Adipose tissue (tissue), 3 donors: ENCODE measurements around the gene CXCL8. TPM values are rescaled to one million over a fixed set of nuclear protein-coding genes. Genes with fewer than 3 reads are reported as not detected.

ENCODE experiments used
- H3K27ac ChIP-seq: one replicate; pipeline ENCODE4 v1.5.1; 2013; ENCODE audit warnings: low read depth, low read length
- WGBS, 3 donors: extraction: QIAGEN DNeasy Blood & Tissue Kit; methylation state at CpG; one replicate each; pipeline ENCODE4 v1.1.7; 2013; 5-methylcytosine and 5-hydroxymethylcytosine counted together
- polyA plus RNA-seq, 3 donors: library from polyadenylated mRNA; stranded (reverse); fragments of 200-250 nt; gene quantifications; one replicate each; pipeline ENCODE4 v1.2.3, GENCODE V29; 2013
- donor health status: healthy with polysubstance abuse.
- donor health status: Bipolar disorder and iron deficiency.
- donor health status: healthy.

Gene CXCL8
- polyA plus RNA-seq, 3 donors: 1.6 to 91.7 (median 15.2) TPM

- no peak overlapping the region for H3K27ac ChIP-seq
- WGBS, 3 donors: 96 to 98% (median 96%) methylated on average over 3 of the region's 3 CpGs
These were observed 26.7 kb upstream of the CXCL8 start for GRCh38 chr4:73713650-73714049.

DNA sequence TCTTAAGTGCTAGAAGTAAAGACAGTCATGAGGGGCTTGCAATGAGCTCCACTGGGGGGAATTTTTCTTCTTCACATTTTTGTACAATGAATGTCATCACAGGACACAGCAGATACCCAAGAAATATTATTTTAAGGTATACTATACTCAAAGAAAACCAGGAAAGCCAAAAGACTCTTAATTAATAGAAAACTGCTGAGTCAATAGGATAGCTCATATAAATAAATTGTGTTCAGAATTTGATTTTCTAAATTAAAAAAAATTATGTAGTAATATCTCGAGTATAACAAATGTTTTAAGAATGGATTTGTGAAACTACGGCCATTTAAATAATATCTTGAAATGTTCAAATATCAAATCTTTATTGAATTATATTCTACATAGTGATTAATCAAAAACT lies 25.7 kb upstream of the CXCL8 start:
- H3K27ac ChIP-seq: no peak overlapping the region
- 90 to 93% (median 93%) methylated on average over 2 of the region's 2 CpGs for WGBS, 3 donors

GRCh38 chr4:73715659-73716058 lies 24.7 kb upstream of the CXCL8 start:
- WGBS, 3 donors: 85 to 91% (median 89%) methylated on average over 2 of the region's 2 CpGs

GRCh38 chr4:73718375-73719373 lies 21.7 kb upstream of the CXCL8 start:
- 87 to 94% (median 88%) methylated on average over 1 of the region's 1 CpG for WGBS, 3 donors
- no peak overlapping the region for H3K27ac ChIP-seq

More at GRCh38 chr4:73715659-73716058, 24.7 kb upstream of the CXCL8 start:
- H3K27ac ChIP-seq: no peak overlapping the region

- no peak overlapping the region for H3K27ac ChIP-seq
- WGBS, 3 donors: 32 to 86% (median 48%) methylated on average over 1 of the region's 1 CpG
These were observed 18.9 kb upstream of the CXCL8 start for GRCh38 chr4:73721435-73721834.

DNA sequence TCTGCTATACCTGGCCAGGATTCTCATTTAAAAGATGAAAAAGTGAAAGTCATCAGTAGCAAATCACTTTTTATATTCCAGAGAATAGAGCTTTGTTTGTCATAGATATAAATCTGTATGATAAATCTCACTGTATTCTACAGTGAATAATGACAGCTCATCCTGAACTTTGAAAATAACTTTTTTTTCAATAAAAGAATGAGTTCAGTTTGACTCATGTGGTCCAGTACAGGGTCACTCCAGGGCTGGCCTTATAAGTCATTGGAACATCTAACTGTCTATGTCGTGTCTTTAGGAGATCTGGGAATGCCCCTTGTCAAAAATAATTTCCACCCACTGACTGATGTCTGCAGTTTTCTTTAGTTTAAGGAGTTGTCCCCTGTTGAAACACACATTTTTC lies 18.5 kb upstream of the CXCL8 start:
- WGBS, 3 donors: 54 to 80% (median 61%) methylated on average over 1 of the region's 1 CpG

DNA sequence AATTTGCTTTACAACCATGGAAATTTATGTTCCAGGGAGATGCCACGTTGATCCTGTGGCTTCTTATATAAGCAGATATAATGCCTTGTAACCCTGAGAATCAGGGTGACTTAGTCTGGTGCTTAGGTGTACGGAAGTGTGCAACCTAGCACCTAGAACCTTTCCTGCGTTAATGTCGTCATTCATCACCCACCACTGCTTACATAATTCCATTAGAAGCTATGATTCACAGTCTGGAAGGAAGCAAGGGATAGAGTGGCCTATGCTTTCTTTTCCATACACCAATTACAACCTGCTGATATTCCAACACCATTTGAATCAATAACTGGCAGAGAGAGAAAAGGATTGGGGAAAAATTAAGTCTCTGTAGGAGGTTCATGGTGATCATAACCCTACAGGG lies 17.3 kb upstream of the CXCL8 start:
- no peak overlapping the region for H3K27ac ChIP-seq
- WGBS, 3 donors: 66 to 83% (median 81%) methylated on average over 4 of the region's 4 CpGs

More for the DNA sequence above, 18.5 kb upstream of the CXCL8 start:
- no peak overlapping the region for H3K27ac ChIP-seq

DNA sequence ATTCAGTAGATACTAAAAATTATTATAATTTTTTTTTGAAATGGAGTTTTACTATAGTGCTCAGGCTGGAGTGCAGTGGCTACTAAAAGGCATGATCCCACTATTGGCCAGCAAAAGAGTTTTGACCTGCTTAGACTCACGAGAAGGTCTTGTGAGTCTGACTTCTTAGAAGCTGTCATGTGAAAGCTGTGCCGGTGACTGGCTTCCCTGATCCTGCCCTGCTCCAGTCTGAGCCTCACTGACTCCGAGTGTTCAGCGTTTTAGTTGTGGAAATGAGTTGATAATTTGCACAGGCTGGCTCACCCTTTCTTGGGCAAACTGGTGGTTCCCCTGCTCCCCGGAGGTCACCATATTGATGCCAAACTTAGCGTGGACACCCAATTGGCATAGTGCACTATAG lies 16.4 kb upstream of the CXCL8 start:
- WGBS, 3 donors: 86 to 96% (median 95%) methylated on average over 6 of the region's 6 CpGs

GRCh38 chr4:73725510-73725909 lies 14.9 kb upstream of the CXCL8 start:
- H3K27ac ChIP-seq: no peak overlapping the region
- WGBS, 3 donors: 93 to 95% (median 94%) methylated on average over 4 of the region's 4 CpGs

More for the DNA sequence above, 16.4 kb upstream of the CXCL8 start:
- H3K27ac ChIP-seq: no peak overlapping the region

- WGBS, 3 donors: 57 to 73% (median 62%) methylated on average over 1 of the region's 1 CpG
- no peak overlapping the region for H3K27ac ChIP-seq
These were observed 14.4 kb upstream of the CXCL8 start for GRCh38 chr4:73725985-73726384.

GRCh38 chr4:73727685-73728084 lies 12.7 kb upstream of the CXCL8 start:
- WGBS, 3 donors: 79 to 81% (median 80%) methylated on average over 8 of the region's 8 CpGs

DNA sequence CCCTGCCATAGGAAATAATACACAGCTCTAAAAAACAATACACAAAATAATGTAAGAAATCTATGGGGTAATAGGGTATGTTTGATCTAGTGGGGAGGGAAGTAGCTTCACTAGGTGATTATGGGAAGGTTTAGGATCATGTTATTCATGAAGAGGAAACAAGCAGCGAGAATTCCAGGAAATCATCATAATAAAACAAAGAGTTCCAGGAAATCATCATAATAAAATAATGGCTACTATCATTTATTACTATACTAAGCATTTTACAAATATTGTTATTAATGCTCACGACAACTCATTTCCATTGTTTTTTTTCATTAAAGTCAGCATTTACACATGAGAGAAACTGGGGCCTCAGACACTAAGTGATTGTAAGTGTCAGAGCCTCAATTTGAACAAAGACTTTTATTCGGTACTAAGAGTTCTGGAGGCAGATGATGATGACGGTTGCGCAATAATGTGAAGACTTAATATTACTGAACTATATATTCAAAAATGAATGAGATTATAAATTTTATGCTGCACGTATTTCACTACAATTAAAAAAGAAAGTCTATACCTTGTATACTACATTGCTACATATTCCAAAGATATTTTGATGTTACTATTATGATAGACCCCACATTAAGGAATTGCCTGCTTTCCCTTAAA lies 12.2 kb upstream of the CXCL8 start:
- no peak overlapping the region for H3K27ac ChIP-seq
- 77 to 88% (median 81%) methylated on average over 6 of the region's 6 CpGs for WGBS, 3 donors

More at GRCh38 chr4:73727685-73728084, 12.7 kb upstream of the CXCL8 start:
- H3K27ac ChIP-seq: no peak overlapping the region

GRCh38 chr4:73729534-73730165 lies 10.7 kb upstream of the CXCL8 start:
- no peak overlapping the region for H3K27ac ChIP-seq
- WGBS, 3 donors: 28 to 43% (median 38%) methylated on average over 3 of the region's 3 CpGs

DNA sequence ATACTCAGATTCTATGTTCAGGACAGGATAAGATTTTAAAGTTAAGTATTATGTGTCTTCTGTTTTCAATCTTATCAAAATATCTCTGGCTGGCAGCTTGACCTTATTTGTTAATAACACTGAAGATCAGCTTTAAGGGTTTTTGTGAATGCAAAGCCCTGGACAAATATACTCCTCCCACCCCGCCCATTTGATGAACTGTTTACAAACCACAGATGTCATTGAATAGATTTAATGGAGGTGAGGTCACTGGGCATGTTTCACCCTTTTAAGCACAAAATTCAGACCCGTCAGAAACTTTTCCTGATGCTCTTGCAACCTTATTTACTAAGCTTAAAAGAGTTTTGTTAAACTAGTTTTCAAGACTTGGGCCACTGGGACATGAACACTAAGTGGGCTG lies 10.1 kb upstream of the CXCL8 start:
- 55 to 75% (median 65%) methylated on average over 2 of the region's 2 CpGs for WGBS, 3 donors
- H3K27ac ChIP-seq: no peak overlapping the region

GRCh38 chr4:73730867-73731266 lies 9.5 kb upstream of the CXCL8 start:
- WGBS, 3 donors: 72 to 89% (median 74%) methylated on average over 3 of the region's 3 CpGs
- no peak overlapping the region for H3K27ac ChIP-seq

GRCh38 chr4:73731968-73732610 lies 8.3 kb upstream of the CXCL8 start:
- 40 to 74% (median 49%) methylated on average over 8 of the region's 8 CpGs for WGBS, 3 donors
- H3K27ac ChIP-seq: no peak overlapping the region

DNA sequence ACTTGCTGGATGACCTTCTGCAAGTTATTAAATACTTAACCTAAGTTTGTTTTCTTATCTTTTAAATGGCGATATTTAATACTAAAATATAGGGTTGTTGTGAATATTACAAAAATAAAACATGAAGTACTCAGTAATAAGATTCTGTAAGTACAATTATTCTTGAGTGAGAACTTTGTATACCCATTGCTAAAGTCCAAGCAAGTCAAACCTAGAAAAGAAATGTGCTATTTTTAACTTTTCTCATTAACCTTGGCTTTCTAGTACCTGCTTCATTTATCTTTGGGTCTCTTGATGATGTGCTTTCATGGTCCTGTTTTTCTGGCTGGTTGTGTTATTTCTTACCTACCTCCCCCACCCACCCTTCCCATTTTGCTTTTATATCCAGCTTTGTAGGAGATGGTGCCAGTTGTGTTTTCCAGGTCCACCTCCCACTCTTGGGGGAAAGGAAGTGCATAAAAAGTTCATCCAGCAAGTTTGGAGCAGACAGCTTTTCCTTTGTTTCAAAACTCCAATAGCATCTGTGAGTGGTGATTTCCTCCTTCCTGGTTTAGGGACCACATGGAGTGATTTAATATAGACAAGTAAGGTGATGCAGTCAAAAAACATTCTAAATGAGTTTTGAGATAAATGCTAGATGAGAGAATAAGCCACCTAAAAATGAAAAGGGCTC lies 7.5 kb upstream of the CXCL8 start:
- H3K27ac ChIP-seq: no peak overlapping the region
- WGBS, 3 donors: 60 to 92% (median 81%) methylated on average over 1 of the region's 1 CpG

DNA sequence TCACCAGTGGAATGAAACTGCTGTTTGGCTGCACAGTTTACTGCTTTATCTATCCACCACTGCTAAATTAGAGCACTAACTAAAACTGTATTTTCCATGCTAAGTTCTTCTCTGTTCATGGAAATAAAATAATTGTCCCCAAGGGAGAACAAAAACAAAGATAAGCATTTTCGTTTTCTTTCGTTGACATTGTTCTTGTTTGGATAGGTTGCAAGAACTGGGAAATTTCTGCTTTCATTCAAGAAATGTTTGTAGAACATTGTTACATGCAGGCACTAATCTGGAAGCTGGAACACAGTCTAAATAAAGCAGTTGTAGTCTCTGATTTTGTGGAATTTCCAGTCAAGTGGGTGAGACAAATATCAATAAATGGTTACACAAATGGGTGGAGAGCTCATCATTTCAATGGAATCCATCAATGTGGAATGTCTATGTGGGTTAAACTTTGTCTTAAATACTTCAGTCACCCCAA lies 5.8 kb upstream of the CXCL8 start:
- no peak overlapping the region for H3K27ac ChIP-seq
- WGBS, 3 donors: 19 to 42% (median 37%) methylated on average over 2 of the region's 2 CpGs
